Nucleus accumbens (tissue), 56 donors: ENCODE results near the gene UCK1.

Source experiments
- DNase-seq, 56 donors: peaks; one replicate each; lab custom pipeline; 2025; lab: John Stamatoyannopoulos, UW

UCK1 gene

GRCh38 chr9:131500939-131501541, 30.0 kb downstream of the UCK1 start:
- DNase-seq: no peak

- peak in 1 of 56 donors; percentile 7 for DNase-seq
These were observed 30.7 kb downstream of the UCK1 start for GRCh38 chr9:131500377-131500776.

GRCh38 chr9:131499254-131499767, 31.8 kb downstream of the UCK1 start:
- no peak for DNase-seq

GRCh38 chr9:131496844-131497405, 34.1 kb downstream of the UCK1 start:
- no peak for DNase-seq

- DNase-seq: no peak
These were observed 35.3 kb downstream of the UCK1 start for GRCh38 chr9:131495785-131496184.

- DNase-seq: no peak
These were observed 36.7 kb downstream of the UCK1 start for GRCh38 chr9:131494296-131494870.

GRCh38 chr9:131492070-131492469, 39.0 kb downstream of the UCK1 start:
- no peak for DNase-seq

- no peak for DNase-seq
These were observed 39.9 kb downstream of the UCK1 start for GRCh38 chr9:131491001-131491710.

- DNase-seq: no peak
These were observed 40.5 kb downstream of the UCK1 start for GRCh38 chr9:131490514-131490913.

GRCh38 chr9:131487621-131488031, 43.4 kb downstream of the UCK1 start:
- no peak for DNase-seq

GRCh38 chr9:131487001-131487400, 44.1 kb downstream of the UCK1 start:
- DNase-seq: no peak

GRCh38 chr9:131485728-131486422, 45.2 kb downstream of the UCK1 start:
- no peak for DNase-seq

GRCh38 chr9:131485206-131485605, 45.9 kb downstream of the UCK1 start:
- no peak for DNase-seq

GRCh38 chr9:131484560-131485185, 46.4 kb downstream of the UCK1 start:
- no peak for DNase-seq

GRCh38 chr9:131484051-131484445, 47.0 kb downstream of the UCK1 start:
- no peak for DNase-seq

- no peak for DNase-seq
These were observed 47.6 kb downstream of the UCK1 start for GRCh38 chr9:131483319-131484050.

- DNase-seq: no peak
These were observed 48.6 kb downstream of the UCK1 start for GRCh38 chr9:131482343-131483006.

- DNase-seq: peak in 1 of 56 donors; percentile 21
These were observed 49.4 kb downstream of the UCK1 start for GRCh38 chr9:131481441-131482342.
